GM19395 (cell line): Measurements from ENCODE around the gene HOXB3.

Experiments
- ATAC-seq: cut with Tn5 transposase; IDR thresholded peaks from one replicate; pipeline ENCODE4 v1.9.1; 2021; ENCODE audit warnings: mild to moderate bottlenecking, moderate library complexity; ENCODE audit not compliant: unreplicated experiment

The HOXB3 gene

GRCh38 chr17:48506246-48506645, 83.8 kb downstream of the HOXB3 start:
- no peak for ATAC-seq

GRCh38 chr17:48505788-48506187, 84.3 kb downstream of the HOXB3 start:
- peak; percentile 93 for ATAC-seq

GRCh38 chr17:48504953-48505352, 85.1 kb downstream of the HOXB3 start:
- no peak for ATAC-seq

GRCh38 chr17:48503747-48504146, 86.3 kb downstream of the HOXB3 start:
- no peak for ATAC-seq

DNA sequence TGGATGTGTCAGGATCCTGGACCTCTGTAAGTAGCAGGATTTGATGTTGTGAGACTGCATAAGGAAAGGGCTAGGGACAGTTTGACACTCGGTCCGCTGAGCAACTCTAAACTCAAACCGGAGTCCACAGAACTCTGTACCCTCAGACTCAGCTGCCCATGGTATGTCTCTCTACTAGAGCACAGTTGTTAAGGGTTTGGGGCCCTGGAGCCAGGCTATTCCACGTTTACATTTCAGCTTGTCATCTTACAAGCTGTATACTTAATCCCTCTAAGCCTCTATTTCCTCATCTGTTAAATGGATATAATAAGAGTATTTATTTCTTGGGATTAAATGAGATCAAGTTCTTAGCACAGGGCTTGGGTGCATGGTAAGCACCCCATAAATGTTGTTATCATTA, 87.1 kb downstream of the HOXB3 start:
- ATAC-seq, result no peak

DNA sequence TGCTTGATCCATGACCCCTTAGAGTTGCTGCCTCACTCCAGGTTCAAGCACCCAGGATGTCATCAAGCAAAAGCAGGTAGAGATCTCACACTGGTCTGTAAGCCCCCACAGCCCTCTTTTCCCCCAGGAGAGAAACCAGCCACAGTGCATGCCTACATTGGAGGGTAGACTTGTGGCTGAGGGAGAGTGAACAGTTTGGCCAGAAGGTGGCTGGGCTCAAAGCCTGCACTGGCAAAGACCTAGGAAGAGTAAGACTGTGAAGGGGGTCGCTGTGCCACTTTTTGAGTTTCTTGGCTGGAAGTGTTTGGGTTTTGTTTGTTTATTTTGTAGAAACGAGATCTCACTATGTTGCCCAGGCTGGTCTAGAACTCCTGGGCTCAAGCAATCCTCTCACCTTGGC, 87.7 kb downstream of the HOXB3 start:
- no peak for ATAC-seq

DNA sequence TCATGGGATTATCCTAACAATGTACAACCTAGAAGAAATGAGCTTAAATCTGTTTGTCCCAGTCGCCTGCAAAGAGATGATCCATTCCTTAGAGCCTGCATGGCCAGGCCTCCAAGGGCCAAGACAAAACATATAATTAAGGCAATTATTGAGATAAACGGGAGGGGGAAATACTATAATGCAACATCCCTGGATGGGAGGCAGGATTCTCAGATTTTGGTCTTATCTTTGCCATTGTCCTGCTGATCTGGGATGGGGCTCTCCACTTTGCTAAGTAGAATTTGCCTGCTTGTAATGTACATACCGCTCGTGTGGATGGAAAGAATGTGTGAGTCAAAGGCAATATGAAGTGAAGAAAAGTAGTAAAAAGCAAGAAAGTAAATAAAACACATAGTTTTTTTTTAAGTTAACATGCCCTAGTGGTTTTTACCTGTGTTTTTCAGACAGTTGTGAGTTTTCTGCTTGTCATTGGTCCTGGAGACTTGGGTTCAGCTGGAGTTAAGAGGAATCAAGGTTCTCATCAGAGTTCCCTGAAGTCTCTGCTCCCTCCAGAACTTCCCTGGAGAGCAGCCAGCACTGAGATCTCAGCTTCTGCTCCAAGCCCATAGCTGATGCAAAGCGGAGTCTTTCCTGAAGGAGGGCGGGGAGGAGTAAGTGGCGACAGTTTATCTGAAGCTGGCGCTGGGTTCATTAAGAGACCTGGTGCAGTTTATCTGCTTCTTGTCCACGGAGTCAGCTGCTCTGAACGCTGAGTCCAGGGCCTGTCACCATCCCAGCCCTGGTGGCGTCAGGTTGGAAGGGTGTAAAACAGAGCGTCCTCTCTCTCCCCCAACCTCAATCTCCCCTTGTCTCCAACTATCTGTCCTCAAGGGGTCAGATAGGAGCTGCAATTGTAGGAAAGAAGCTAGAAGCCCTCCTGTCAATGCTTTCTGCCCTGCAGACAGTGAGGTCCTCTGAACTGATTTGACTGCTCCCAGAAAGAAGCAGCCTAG, 89.3 kb downstream of the HOXB3 start:
- ATAC-seq, result no peak

DNA sequence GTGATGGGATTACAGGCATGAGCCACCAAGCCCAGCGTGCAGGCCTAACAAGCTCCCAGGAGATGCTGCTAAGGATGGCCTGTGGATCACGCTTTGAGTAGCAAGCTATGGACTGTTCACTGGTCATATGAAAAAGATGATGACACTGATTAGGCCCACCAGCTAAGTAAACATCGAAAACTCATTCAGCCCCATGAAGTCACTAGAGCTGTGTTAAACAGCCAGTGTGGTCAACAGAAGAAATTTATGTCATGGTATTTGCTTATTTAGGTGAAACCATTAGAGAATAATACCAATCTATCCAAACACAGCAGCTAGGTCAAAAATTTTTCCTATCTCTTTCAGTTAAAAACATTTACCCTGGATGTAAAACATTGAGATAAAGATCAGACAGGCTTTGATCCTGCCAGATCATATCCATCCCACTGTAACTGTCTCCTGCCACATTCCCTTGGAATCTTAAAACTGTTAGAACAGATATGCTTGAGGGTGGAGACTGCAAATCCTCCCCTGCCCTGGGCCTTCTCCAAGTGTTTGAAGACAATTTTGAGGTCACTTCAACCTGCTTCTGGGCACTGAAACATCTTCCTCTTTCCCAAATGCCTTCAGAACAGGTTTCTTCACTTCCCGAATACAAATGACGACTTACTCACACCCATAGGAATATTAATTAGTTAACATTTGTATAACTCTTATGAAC, 90.2 kb downstream of the HOXB3 start:
- no peak for ATAC-seq

GRCh38 chr17:48499248-48499647, 90.8 kb downstream of the HOXB3 start:
- no peak for ATAC-seq
